Measurements from ENCODE around the gene C1R. TPM values are rescaled to one million over a fixed set of nuclear protein-coding genes. Genes with fewer than 3 reads are reported as not detected.

The C1R gene
- total RNA-seq, 4 donors from 2014 or later = 68.5 to 154 (median 125) TPM

- Histone ChIP-seq H3K4me3 (no peak overlapping the region), H3K4me1 (no peaks in the 10 kb centered on the region), H3K9me3 (no peaks in the 10 kb centered on the region), H3K27me3 (no peaks in the 10 kb centered on the region), H3K27ac (no peak overlapping the region), H3K36me3 (no peaks in the 10 kb centered on the region)
- in situ Hi-C loops (cut with MboI; ENCODE audit: low pct_ligation_motif_present in 1 of 4, low pct_unique_long_range_greater_than_20kb in 1 of 4, low sequenced_read_pairs in 3 of 4) (loop anchor here in 3 of 4 donors (25.0 kb wide), 2 partner anchors 183 to 208 kb away; partner anchors contain the start of genes ATN1 (in 2 of the 3), C12orf57 (in 2 of the 3), RNU7-1 (in 2 of the 3) and ENO2 (in 1 of the 3)), intact Hi-C loops (cut with DNase I; ENCODE audit: low total_unique reads) (no loop called here)
- 91% methylated on average over 5 of the region's 5 CpGs; no CpG with 5 or more reads in 1 of the 2 donors for WGBS, 2 donors (ENCODE audit: low coverage in 1 of 2)
- no peak for TF ChIP-seq POLR2A (IDR thresholded peaks at IDR 0.05)
- no peak for TF ChIP-seq POLR2AphosphoS5 (IDR thresholded peaks at IDR 0.05)
- TF ChIP-seq CTCF (IDR thresholded peaks at IDR 0.05) = no peak
- no peak for TF ChIP-seq EP300 (IDR thresholded peaks at IDR 0.05; ENCODE audit: low read depth)
- no peak for DNase-seq
Measured at GRCh38 chr12:7120166-7120565, 27.9 kb upstream of the C1R start.

GRCh38 chr12:7118881-7119280, 26.6 kb upstream of the C1R start:
- Histone ChIP-seq H3K4me3 (no peak overlapping the region), H3K27ac (no peak overlapping the region), H3K4me1 (no peaks in the 10 kb centered on the region), H3K27me3 (no peaks in the 10 kb centered on the region), H3K36me3 (no peaks in the 10 kb centered on the region), H3K9me3 (no peaks in the 10 kb centered on the region)
- intact Hi-C loops (cut with DNase I; ENCODE audit: low total_unique reads) (no loop called here), in situ Hi-C loops (cut with MboI; ENCODE audit: low pct_ligation_motif_present in 1 of 4, low pct_unique_long_range_greater_than_20kb in 1 of 4, low sequenced_read_pairs in 3 of 4) (loop anchor here in 3 of 4 donors (25.0 kb wide), 2 partner anchors 182 to 207 kb away; partner anchors contain the start of genes ATN1 (in 2 of the 3), C12orf57 (in 2 of the 3), RNU7-1 (in 2 of the 3) and ENO2 (in 1 of the 3))
- 40 to 88% methylated on average over 1 to 3 of the region's 3 CpGs for WGBS, 2 donors (ENCODE audit: low coverage in 1 of 2)
- no peak for DNase-seq
- no peak for TF ChIP-seq POLR2AphosphoS5 (IDR thresholded peaks at IDR 0.05)

- in situ Hi-C loops (cut with MboI; ENCODE audit: low pct_ligation_motif_present in 1 of 4, low pct_unique_long_range_greater_than_20kb in 1 of 4, low sequenced_read_pairs in 3 of 4) (loop anchor here in 3 of 4 donors (25.0 kb wide), 2 partner anchors 180 to 205 kb away; partner anchors contain the start of genes ATN1 (in 2 of the 3), C12orf57 (in 2 of the 3), RNU7-1 (in 2 of the 3) and ENO2 (in 1 of the 3)), intact Hi-C loops (cut with DNase I; ENCODE audit: low total_unique reads) (no loop called here)
- Histone ChIP-seq H3K27me3 (no peaks in the 10 kb centered on the region), H3K36me3 (no peaks in the 10 kb centered on the region), H3K9me3 (no peaks in the 10 kb centered on the region), H3K4me3 (no peak overlapping the region), H3K4me1 (peaks cover 0 to 6% (median 0%) of the 10 kb centered on the region in 4 donors), H3K27ac (no peak overlapping the region)
- 83 to 95% methylated on average over 1 to 3 of the region's 3 CpGs for WGBS, 2 donors (ENCODE audit: low coverage in 1 of 2)
- DNase-seq = no peak
- no peak for TF ChIP-seq POLR2A (IDR thresholded peaks at IDR 0.05)
- no peak for TF ChIP-seq CTCF (IDR thresholded peaks at IDR 0.05)
- TF ChIP-seq POLR2AphosphoS5 (IDR thresholded peaks at IDR 0.05) = no peak
- no peak for TF ChIP-seq EP300 (IDR thresholded peaks at IDR 0.05; ENCODE audit: low read depth)
Measured at GRCh38 chr12:7117670-7118069, 25.4 kb upstream of the C1R start.

GRCh38 chr12:7116916-7117315, 24.7 kb upstream of the C1R start:
- no peaks in the 10 kb centered on the region for H3K9me3 ChIP-seq
- no peak overlapping the region for H3K4me3 ChIP-seq
- H3K27me3 ChIP-seq = no peaks in the 10 kb centered on the region
- 96 to 100% methylated on average over 2 to 9 of the region's 9 CpGs for WGBS, 2 donors (ENCODE audit: low coverage in 1 of 2)
- TF ChIP-seq POLR2AphosphoS5 (IDR thresholded peaks at IDR 0.05) (no peak), CTCF (IDR thresholded peaks at IDR 0.05) (no peak), EP300 (IDR thresholded peaks at IDR 0.05; ENCODE audit: low read depth) (no peak), POLR2A (IDR thresholded peaks at IDR 0.05) (no peak)
- H3K27ac ChIP-seq = no peak overlapping the region
- in situ Hi-C loops (cut with MboI; ENCODE audit: low pct_ligation_motif_present in 1 of 4, low pct_unique_long_range_greater_than_20kb in 1 of 4, low sequenced_read_pairs in 3 of 4) = loop anchor here in 3 of 4 donors (25.0 kb wide), 2 partner anchors 180 to 205 kb away; partner anchors contain the start of genes ATN1 (in 2 of the 3), C12orf57 (in 2 of the 3), RNU7-1 (in 2 of the 3) and ENO2 (in 1 of the 3)
- H3K4me1 ChIP-seq = peaks cover 0 to 7% (median 0%) of the 10 kb centered on the region in 4 donors
- H3K36me3 ChIP-seq = no peaks in the 10 kb centered on the region
- intact Hi-C loops (cut with DNase I; ENCODE audit: low total_unique reads) = no loop called here
- DNase-seq = no peak
